CD4-positive, alpha-beta memory T cell (primary cell): ENCODE measurements around the gene CNOT4. TPM values are rescaled to one million over a fixed set of nuclear protein-coding genes. Genes with fewer than 3 reads are reported as not detected.

Experiments used
- CTCF ChIA-PET: fragments of 350-600 bp; sonication (Branson Sonifier 250); formaldehyde crosslinking; loops from one replicate; lab custom pipeline; 2021; ENCODE audit warnings: inconsistent platforms; ENCODE audit not compliant: partially characterized antibody; lab: Charles Lee
- POLR2A ChIA-PET: fragments of 350-600 bp; sonication (Branson Sonifier 250); formaldehyde crosslinking; loops from one replicate; lab custom pipeline; 2021; ENCODE audit not compliant: partially characterized antibody; lab: Charles Lee
- DNase-seq, 5 donors: peaks; one replicate each; pipeline versions ENCODE4 v3.0.0 to v3.0.0-alpha.2; 2020 to 2022; ENCODE audit warnings: mixed read lengths in 1 of 5
- H3K27ac ChIP-seq: one replicate; pipeline ENCODE4 v1.7.0; 2013; ENCODE audit warnings: low read depth, low read length
- H3K27me3 ChIP-seq: 2 replicates; pipeline ENCODE4 v1.7.0; 2013; ENCODE audit warnings: mild to moderate bottlenecking, low read length, moderate library complexity; ENCODE audit not compliant: insufficient read depth
- H3K36me3 ChIP-seq: 2 replicates; pipeline ENCODE4 v1.7.0; 2013; ENCODE audit warnings: mild to moderate bottlenecking, low read length, moderate library complexity; ENCODE audit not compliant: insufficient read depth
- H3K4me1 ChIP-seq: 2 replicates; pipeline ENCODE4 v1.7.0; 2013; ENCODE audit warnings: mild to moderate bottlenecking, low read length, moderate library complexity; ENCODE audit not compliant: insufficient read depth
- H3K4me3 ChIP-seq, 2 donors: one replicate each; pipeline ENCODE4 v1.7.0; 2013; ENCODE audit warnings: low read length in 2 of 2, mild to moderate bottlenecking in 1 of 2
- H3K9me3 ChIP-seq, 2 donors: one replicate each; pipeline ENCODE4 v1.7.0; 2013; ENCODE audit warnings: low read length in 2 of 2, control low read depth in 1 of 2; ENCODE audit not compliant: control insufficient read depth in 1 of 2
- H3K27ac Mint-ChIP-seq, 7 donors: one replicate each; pipeline ENCODE4 v1.8.0; 2020 to 2021; ENCODE audit warnings: mixed read lengths in 7 of 7, mild to moderate bottlenecking in 6 of 7, inconsistent platforms in 3 of 7, moderate library complexity in 3 of 7
- H3K27me3 Mint-ChIP-seq, 2 donors: one replicate each; pipeline ENCODE4 v1.8.0; 2020 to 2021; ENCODE audit warnings: mixed read lengths in 2 of 2
- H3K36me3 Mint-ChIP-seq, 2 donors: one replicate each; pipeline ENCODE4 v1.8.0; 2020 to 2021; ENCODE audit warnings: mixed read lengths in 2 of 2, inconsistent platforms in 1 of 2, mild to moderate bottlenecking in 1 of 2
- H3K4me1 Mint-ChIP-seq, 4 donors: one replicate each; pipeline ENCODE4 v1.8.0; 2020 to 2021; ENCODE audit warnings: mixed read lengths in 4 of 4, mild to moderate bottlenecking in 1 of 4
- H3K4me3 Mint-ChIP-seq, 8 donors: one replicate each; pipeline ENCODE4 v1.8.0; 2020 to 2021; ENCODE audit warnings: mixed read lengths in 8 of 8, mild to moderate bottlenecking in 7 of 8, moderate library complexity in 6 of 8, inconsistent platforms in 3 of 8
- H3K9me3 Mint-ChIP-seq, 8 donors: one replicate each; pipeline ENCODE4 v1.8.0; 2020 to 2021; ENCODE audit warnings: mixed read lengths in 8 of 8, mild to moderate bottlenecking in 5 of 8, inconsistent platforms in 3 of 8, moderate library complexity in 1 of 8
- intact Hi-C: fragments of 100-400 bp; cut with micrococcal nuclease; formaldehyde crosslinking; loops from one replicate; pipeline ENCODE4 v1.15.1; 2023
- polyA plus RNA-seq, 2 donors: library from polyadenylated mRNA; unstranded; fragments of 300-500 nt; fragmentation: Illumina TruSeq; gene quantifications; one replicate each; pipeline ENCODE4 v1.2.3, GENCODE V29; 2021
- total RNA-seq, 2 experiments: library from RNA; stranded (reverse); gene quantifications; one replicate each; pipeline ENCODE4 v1.2.3, GENCODE V29; 2021

CNOT4 gene
- total and polyA plus RNA-seq, 4 experiments from 2014 or later = 11.1 to 35.0 (median 26.2) TPM

DNA sequence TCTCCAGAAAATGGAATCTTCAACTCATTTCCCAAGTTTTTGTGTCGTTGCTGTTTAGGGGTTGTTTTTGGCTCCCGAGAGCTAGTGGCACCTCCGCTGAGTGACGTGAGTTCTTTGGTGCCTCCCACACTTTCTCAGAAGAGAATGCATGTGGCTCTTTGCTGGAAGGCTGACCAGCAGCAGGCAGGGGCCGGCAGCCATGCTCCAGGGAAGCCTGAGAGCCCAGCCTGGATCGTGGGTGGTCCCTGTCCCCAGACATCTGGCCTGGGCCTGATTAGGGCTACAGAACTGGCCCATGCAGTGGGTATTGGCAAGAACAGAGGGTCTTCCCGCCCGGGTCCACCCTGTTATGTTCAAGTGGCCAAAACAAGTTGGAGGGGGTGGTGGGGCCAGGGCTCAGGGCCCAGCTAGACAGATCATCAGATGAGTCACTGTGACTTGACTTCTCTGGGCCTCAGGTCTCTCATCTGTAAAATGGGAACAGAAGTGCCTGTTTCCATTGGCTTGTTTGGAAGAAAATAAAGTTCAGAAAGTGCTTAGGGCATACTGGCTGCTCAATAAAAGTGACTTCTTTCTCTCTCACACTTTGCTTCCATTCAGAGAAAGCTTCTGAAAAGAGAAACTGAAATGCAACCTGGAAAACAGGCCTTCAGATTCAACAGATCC, 193.1 kb downstream of the CNOT4 start:
- ChIA-PET CTCF (no interaction called here), POLR2A (no interaction called here)
- H3K4me1 ChIP-seq = no peaks in the 10 kb centered on the region
- no peak overlapping the region for H3K27ac ChIP-seq
- no peaks in the 10 kb centered on the region for H3K27me3 ChIP-seq
- no peaks in the 10 kb centered on the region for H3K9me3 ChIP-seq
- H3K4me1 Mint-ChIP-seq = no peaks in the 10 kb centered on the region
- no peak overlapping the region for H3K4me3 Mint-ChIP-seq
- no peak for DNase-seq
- no peaks in the 10 kb centered on the region for H3K9me3 Mint-ChIP-seq
- no peak overlapping the region for H3K27ac Mint-ChIP-seq
- intact Hi-C loops = no loop called here
- H3K36me3 ChIP-seq = no peaks in the 10 kb centered on the region
- H3K27me3 Mint-ChIP-seq = no peaks in the 10 kb centered on the region
- H3K4me3 ChIP-seq = no peak overlapping the region
- H3K36me3 Mint-ChIP-seq = no peaks in the 10 kb centered on the region

DNA sequence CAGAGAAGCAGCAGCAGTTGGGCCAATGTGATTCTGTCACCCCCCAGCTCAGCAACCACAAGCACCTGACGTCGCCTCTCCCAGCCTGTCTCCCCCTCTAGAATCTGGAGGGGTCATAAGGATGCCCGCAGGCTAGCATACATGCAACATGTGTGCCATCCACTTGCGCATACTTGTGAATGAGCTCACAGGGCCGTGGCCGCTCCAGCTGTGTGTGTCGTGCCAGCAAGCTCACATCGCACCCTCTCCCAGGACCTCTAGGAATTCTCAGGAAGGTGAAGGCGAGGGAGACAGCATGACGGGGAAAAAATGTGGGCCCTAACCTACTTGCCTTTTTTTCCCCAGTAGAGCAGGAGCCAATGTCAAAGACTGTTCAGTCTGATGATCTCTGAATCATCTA, 195.9 kb downstream of the CNOT4 start:
- DNase-seq = no peak
- Mint-ChIP-seq H3K36me3 (no peaks in the 10 kb centered on the region), H3K27ac (no peak overlapping the region), H3K4me1 (no peaks in the 10 kb centered on the region), H3K9me3 (peaks cover 0 to 1% (median 0%) of the 10 kb centered on the region in 8 donors), H3K27me3 (peaks cover 0 to 6% of the 10 kb centered on the region in 2 donors), H3K4me3 (no peak overlapping the region)
- ChIA-PET CTCF (interaction anchor here (0.8 to 1.0 kb wide), 2 partner anchors 33 to 331 kb away, joined by 3 read pairs; no protein-coding TSS in a partner anchor), POLR2A (no interaction called here)
- Histone ChIP-seq H3K36me3 (no peaks in the 10 kb centered on the region), H3K4me3 (no peak overlapping the region), H3K4me1 (no peaks in the 10 kb centered on the region), H3K27ac (no peak overlapping the region), H3K9me3 (no peaks in the 10 kb centered on the region), H3K27me3 (no peaks in the 10 kb centered on the region)
- intact Hi-C loops = no loop called here

Other genes starting within 250 kb of the CNOT4 start
- gene NUP205, start 47.8 kb upstream of the CNOT4 start, total RNA-seq = 10 to 100 TPM; 67.7 to 73.8 TPM
- 10 to 100 TPM; 29.2 to 31.4 TPM for gene NUP205, start 47.8 kb upstream of the CNOT4 start, polyA plus RNA-seq
- gene STMP1, start 152.4 kb upstream of the CNOT4 start, total RNA-seq = 10 to 100 TPM; 29.5 to 29.7 TPM
- gene STMP1, start 152.4 kb upstream of the CNOT4 start, polyA plus RNA-seq = 10 to 100 TPM; 44.3 to 59.2 TPM
- gene SLC13A4, start 218.1 kb upstream of the CNOT4 start, total RNA-seq = not detected
- under 1 TPM in 1 of 2 donors, not detected in 1; 0.52 TPM for gene SLC13A4, start 218.1 kb upstream of the CNOT4 start, polyA plus RNA-seq
- gene FAM180A, start 238.7 kb upstream of the CNOT4 start, total RNA-seq = not detected
- not detected for gene FAM180A, start 238.7 kb upstream of the CNOT4 start, polyA plus RNA-seq